Upper lobe of left lung (tissue), 6 donors: Measurements from ENCODE around the gene KNDC1. TPM values are rescaled to one million over a fixed set of nuclear protein-coding genes. Genes with fewer than 3 reads are reported as not detected.

Experiments used
- ATAC-seq, 2 donors: fragments of 200-7000 bp; cut with Tn5 transposase; one replicate each; pipeline ENCODE4 v1.9.1; 2022; ENCODE audit warnings: mild to moderate bottlenecking in 2 of 2, moderate library complexity in 2 of 2; ENCODE audit not compliant: low FRiP score in 2 of 2
- DNase-seq, 2 donors: peaks; one replicate each; pipeline ENCODE4 v3.0.0-alpha.2; 2019 to 2020
- H3K27ac ChIP-seq, 4 donors: fragments of 200-600 bp; sonication (generic); one replicate each; pipeline ENCODE4 v1.5.1; 2016 to 2019
- H3K27me3 ChIP-seq, 4 donors: fragments of 200-600 bp; sonication (generic); one replicate each; pipeline ENCODE4 v1.5.1; 2017 to 2019
- H3K36me3 ChIP-seq, 4 donors: fragments of 200-600 bp; sonication (generic); one replicate each; pipeline ENCODE4 v1.5.1; 2016 to 2019
- H3K4me1 ChIP-seq, 4 donors: fragments of 200-600 bp; sonication (generic); one replicate each; pipeline ENCODE4 v1.5.1; 2018 to 2019
- H3K4me3 ChIP-seq, 4 donors: fragments of 200-600 bp; sonication (generic); one replicate each; pipeline ENCODE4 v1.5.1; 2017 to 2019; ENCODE audit warnings: mild to moderate bottlenecking in 2 of 4, moderate library complexity in 1 of 4
- H3K9me3 ChIP-seq, 4 donors: fragments of 200-600 bp; sonication (generic); one replicate each; pipeline ENCODE4 v1.5.1; 2018 to 2019
- CTCF ChIP-seq, 6 experiments: fragments of 450-650 bp in 4 of 6; fragments of 200-600 bp in 2 of 6; sonication (generic) in 2 of 6; IDR thresholded peaks; one replicate each; pipeline ENCODE4 v1.5.1; 2016 to 2019; ENCODE audit warnings: antibody characterized with exemption in 6 of 6
- EP300 ChIP-seq, 4 donors: sonication (generic); formaldehyde crosslinking; IDR thresholded peaks; one replicate each; pipeline ENCODE4 v1.5.1; 2017; ENCODE audit warnings: antibody characterized with exemption in 4 of 4, control low read depth in 2 of 4
- POLR2A ChIP-seq, 4 donors: fragments of 450-650 bp; IDR thresholded peaks; one replicate each; pipeline ENCODE4 v1.5.1; 2016 to 2017; ENCODE audit warnings: antibody characterized with exemption in 4 of 4, mild to moderate bottlenecking in 2 of 4
- POLR2AphosphoS5 ChIP-seq, 2 donors: sonication (generic); formaldehyde crosslinking; IDR thresholded peaks; one replicate each; pipeline ENCODE4 v1.5.1; 2017; ENCODE audit warnings: antibody characterized with exemption in 2 of 2
- WGBS, 2 donors: methylation state at CpG; one replicate each; pipeline ENCODE4 v1.1.5; 2017 to 2018; 5-methylcytosine and 5-hydroxymethylcytosine counted together
- total RNA-seq, 6 donors: library from RNA; depleted of rRNA in 4 of 6; stranded (reverse); fragments of >200 nt in 4 of 6; gene quantifications; one replicate each; pipeline versions ENCODE4 v1.1.0 to v1.2.1, GENCODE V29; 2016 to 2021
- donor health status: DM: no; HTN: no; CAD: no; lungs with moderate emphysema.
- donor health status: DM: no; HTN: yes; CAD: no; lungs with severe emphysema.

The KNDC1 gene
- total RNA-seq, 6 donors from 2014 or later, result 7.1 to 30.3 (median 15.5) TPM

- Histone ChIP-seq H3K27me3 (no peaks in the 10 kb centered on the region), H3K4me1 (no peaks in the 10 kb centered on the region), H3K4me3 (no peak overlapping the region), H3K36me3 (no peaks in the 10 kb centered on the region), H3K27ac (no peak overlapping the region), H3K9me3 (no peaks in the 10 kb centered on the region)
- 96% methylated on average over 26 of the region's 26 CpGs; no CpG with 5 or more reads in 1 of the 2 donors for WGBS, 2 donors
- no peak for ATAC-seq
- DNase-seq, result peak in 1 of 2 donors; percentile 81
- TF ChIP-seq EP300 (IDR thresholded peaks at IDR 0.05) (no peak), POLR2A (IDR thresholded peaks at IDR 0.05) (no peak), CTCF (IDR thresholded peaks at IDR 0.05) (no peak)
Observed at GRCh38 chr10:133198206-133198605, 38.2 kb downstream of the KNDC1 start.

GRCh38 chr10:133198621-133199487 is 38.8 kb downstream of the KNDC1 start:
- ATAC-seq (no peak), DNase-seq (peak in 1 of 2 donors; percentile 84)
- Histone ChIP-seq H3K36me3 (no peaks in the 10 kb centered on the region), H3K4me3 (no peak overlapping the region), H3K27me3 (no peaks in the 10 kb centered on the region), H3K9me3 (no peaks in the 10 kb centered on the region), H3K27ac (no peak overlapping the region), H3K4me1 (no peaks in the 10 kb centered on the region)
- 89 to 93% methylated on average over 8 to 42 of the region's 54 CpGs for WGBS, 2 donors
- no peak for TF ChIP-seq POLR2AphosphoS5 (IDR thresholded peaks at IDR 0.05)
- no peak for TF ChIP-seq CTCF (IDR thresholded peaks at IDR 0.05)
- no peak for TF ChIP-seq EP300 (IDR thresholded peaks at IDR 0.05)
- no peak for TF ChIP-seq POLR2A (IDR thresholded peaks at IDR 0.05)

GRCh38 chr10:133199488-133199885 is 39.5 kb downstream of the KNDC1 start:
- Histone ChIP-seq H3K4me1 (no peaks in the 10 kb centered on the region), H3K27me3 (no peaks in the 10 kb centered on the region), H3K27ac (no peak overlapping the region), H3K4me3 (no peak overlapping the region), H3K9me3 (no peaks in the 10 kb centered on the region), H3K36me3 (no peaks in the 10 kb centered on the region)
- no peak for ATAC-seq
- DNase-seq, result no peak
- TF ChIP-seq POLR2AphosphoS5 (IDR thresholded peaks at IDR 0.05) (no peak), POLR2A (IDR thresholded peaks at IDR 0.05) (no peak)
- 80 to 88% methylated on average over 13 of the region's 13 CpGs for WGBS, 2 donors

- Histone ChIP-seq H3K27me3 (no peaks in the 10 kb centered on the region), H3K27ac (no peak overlapping the region), H3K4me1 (no peaks in the 10 kb centered on the region), H3K9me3 (no peaks in the 10 kb centered on the region), H3K36me3 (no peaks in the 10 kb centered on the region), H3K4me3 (no peak overlapping the region)
- 30 to 80% methylated on average over 2 to 29 of the region's 38 CpGs for WGBS, 2 donors
- no peak for DNase-seq
- ATAC-seq, result no peak
- TF ChIP-seq CTCF (IDR thresholded peaks at IDR 0.05) (no peak), EP300 (IDR thresholded peaks at IDR 0.05) (no peak), POLR2A (IDR thresholded peaks at IDR 0.05) (no peak), POLR2AphosphoS5 (IDR thresholded peaks at IDR 0.05) (no peak)
Observed at GRCh38 chr10:133199992-133200611, 40.1 kb downstream of the KNDC1 start.

- Histone ChIP-seq H3K36me3 (no peaks in the 10 kb centered on the region), H3K27me3 (no peaks in the 10 kb centered on the region), H3K4me1 (no peaks in the 10 kb centered on the region), H3K9me3 (no peaks in the 10 kb centered on the region), H3K4me3 (no peak overlapping the region), H3K27ac (no peak overlapping the region)
- ATAC-seq, result no peak
- WGBS, 2 donors, result 91 to 100% methylated on average over 1 to 14 of the region's 15 CpGs
- peak in 1 of 2 donors; percentile 79 for DNase-seq
- TF ChIP-seq POLR2AphosphoS5 (IDR thresholded peaks at IDR 0.05) (no peak), CTCF (IDR thresholded peaks at IDR 0.05) (no peak), POLR2A (IDR thresholded peaks at IDR 0.05) (no peak), EP300 (IDR thresholded peaks at IDR 0.05) (no peak)
Observed at GRCh38 chr10:133200621-133201031, 40.6 kb downstream of the KNDC1 start.
